HG02970 (cell line): ENCODE measurements around the gene NKAIN2.
"Not testable (repeated sequence)": the region's sequence is repeated elsewhere in the genome, so short reads cannot be mapped to it uniquely, and the experiment has no call there.

Experiments
- ATAC-seq: cut with Tn5 transposase; IDR thresholded peaks from one replicate; pipeline ENCODE4 v1.9.1; 2021; ENCODE audit warnings: mild to moderate bottlenecking, moderate library complexity, moderate number of reproducible peaks; ENCODE audit not compliant: unreplicated experiment, low FRiP score

NKAIN2 gene

DNA sequence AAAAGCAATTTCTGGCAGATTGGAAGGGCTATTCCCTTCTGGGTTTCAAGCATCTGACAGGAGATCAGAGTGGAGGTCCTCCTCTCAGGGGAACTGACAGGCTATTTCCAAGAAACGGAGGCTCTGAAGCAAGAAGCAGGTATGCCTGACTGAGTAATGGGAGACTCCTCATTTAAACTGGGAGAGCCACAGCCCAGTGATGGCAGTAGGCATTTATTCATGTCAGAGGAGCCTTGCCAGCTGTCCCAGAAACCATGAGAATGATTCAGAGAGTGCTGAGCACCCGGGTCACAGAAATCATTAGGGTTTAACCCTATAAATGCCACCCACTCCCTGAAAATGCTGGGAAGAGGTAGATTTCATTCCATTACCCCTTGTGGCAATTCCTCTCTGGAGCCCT is 911.1 kb downstream of the NKAIN2 start:
- ATAC-seq, result no peak

GRCh38 chr6:124719913-124720312 is 916.2 kb downstream of the NKAIN2 start:
- ATAC-seq, result no peak

GRCh38 chr6:124721331-124721730 is 917.7 kb downstream of the NKAIN2 start:
- no peak for ATAC-seq

- no peak for ATAC-seq
Measured at GRCh38 chr6:124722141-124722878, 918.6 kb downstream of the NKAIN2 start.

DNA sequence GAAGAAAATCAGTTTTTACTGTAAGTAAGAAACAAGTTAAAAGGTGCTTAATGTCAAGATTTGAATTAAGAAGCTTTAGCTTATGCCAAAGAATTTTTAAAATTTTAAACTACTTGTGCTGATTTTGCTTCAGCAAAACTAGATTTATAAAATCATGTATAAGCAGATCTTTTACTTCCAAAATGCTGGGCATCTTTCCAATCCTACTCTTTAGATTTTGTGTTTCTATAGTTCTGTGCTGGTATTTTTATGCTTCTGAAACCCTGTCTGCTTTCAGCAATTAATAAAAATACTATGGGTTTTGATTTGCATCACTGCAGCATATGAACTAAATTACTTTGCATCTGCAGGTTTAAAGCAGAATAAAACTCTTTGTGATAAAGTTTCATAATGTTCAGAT is 920.0 kb downstream of the NKAIN2 start:
- no peak for ATAC-seq

- not testable (repeated sequence) for ATAC-seq
Measured at GRCh38 chr6:124737804-124738203, 934.1 kb downstream of the NKAIN2 start.

DNA sequence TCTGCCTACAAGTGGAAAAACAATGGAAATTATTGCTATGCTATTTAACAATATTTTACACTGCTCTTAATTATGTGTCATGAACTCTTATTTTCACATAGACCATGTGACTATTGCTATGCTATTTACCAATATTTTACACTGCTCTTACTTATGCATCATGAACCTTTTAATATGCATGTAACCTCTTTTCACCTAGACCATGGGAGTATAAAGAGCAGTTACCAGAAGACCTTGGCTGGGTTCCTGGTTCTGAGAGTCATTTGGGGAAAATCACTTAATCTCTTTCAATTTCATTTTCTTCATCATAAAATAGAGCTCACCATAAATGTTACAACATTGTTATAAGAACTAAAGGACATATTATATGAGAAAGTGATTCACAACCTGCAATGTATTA is 934.8 kb downstream of the NKAIN2 start:
- ATAC-seq, result no peak

- ATAC-seq, result no peak
Measured at GRCh38 chr6:124741341-124741740, 937.7 kb downstream of the NKAIN2 start.

- no peak for ATAC-seq
Measured at GRCh38 chr6:124742971-124743370, 939.3 kb downstream of the NKAIN2 start.

- no peak for ATAC-seq
Measured at GRCh38 chr6:124743420-124743819, 939.8 kb downstream of the NKAIN2 start.

- ATAC-seq, result no peak
Measured at GRCh38 chr6:124747349-124747748, 943.7 kb downstream of the NKAIN2 start.

DNA sequence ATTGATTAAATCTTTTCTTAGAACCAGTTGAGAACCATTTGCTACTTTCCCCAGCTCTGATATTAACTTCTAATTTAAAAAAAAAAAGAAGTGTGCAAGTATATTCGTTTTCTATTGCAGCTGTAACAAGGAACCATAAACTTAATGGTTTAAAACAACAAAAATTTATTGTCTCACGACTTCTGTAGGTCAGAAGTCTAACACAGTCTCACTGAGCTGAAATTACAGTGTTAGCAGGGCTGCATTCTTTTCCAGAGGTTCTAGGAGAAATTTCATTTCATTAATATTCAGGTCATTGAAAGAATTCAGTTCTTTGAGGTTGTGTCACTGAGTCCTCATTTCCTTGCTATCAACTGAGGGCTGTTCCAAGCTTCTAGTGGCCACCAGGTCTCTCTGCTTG is 945.1 kb downstream of the NKAIN2 start:
- ATAC-seq, result no peak

DNA sequence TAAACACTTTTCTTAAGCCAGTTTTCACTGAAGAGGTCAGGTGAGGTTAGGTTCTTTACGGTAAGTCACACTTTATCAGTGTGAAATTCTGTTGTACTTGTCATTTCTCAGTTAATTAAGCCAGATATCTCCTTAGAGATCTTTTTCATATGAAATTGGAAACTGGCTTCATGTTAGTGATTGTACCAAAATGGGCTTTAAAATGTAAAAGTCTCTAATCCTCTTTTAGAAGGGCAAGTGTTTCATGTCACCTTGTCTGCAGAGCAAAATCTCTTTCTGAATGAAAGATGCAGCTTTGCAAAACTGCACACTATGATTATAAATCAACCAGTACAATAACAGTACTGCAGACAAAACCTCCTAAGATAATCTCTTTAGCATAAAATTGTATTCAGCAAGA is 949.3 kb downstream of the NKAIN2 start:
- no peak for ATAC-seq

DNA sequence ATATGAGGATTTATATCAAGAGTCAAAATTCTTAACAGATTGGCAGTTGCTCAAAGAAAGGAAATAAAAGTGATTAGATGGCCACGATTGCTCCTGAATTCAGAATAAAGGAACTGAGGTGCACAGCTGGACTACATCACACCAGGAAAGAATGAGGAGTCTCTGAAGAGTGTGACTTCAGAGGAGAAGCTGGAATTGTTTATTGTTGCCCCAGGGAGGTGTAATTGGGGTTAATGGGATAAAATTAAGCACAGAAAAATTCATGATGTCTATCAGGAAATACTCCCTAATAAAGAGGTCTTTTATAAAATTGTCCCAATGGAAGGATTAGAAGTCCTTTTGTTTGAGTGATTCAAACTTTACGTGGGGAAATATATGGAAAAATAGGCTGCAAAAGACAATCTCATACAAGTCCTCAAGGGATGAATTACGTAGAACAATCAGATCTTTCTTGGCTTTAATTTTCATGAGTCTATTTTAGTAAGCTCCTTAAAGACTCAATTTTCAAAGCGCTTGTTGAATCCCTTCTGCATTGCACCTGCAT is 950.0 kb downstream of the NKAIN2 start:
- ATAC-seq, result no peak

DNA sequence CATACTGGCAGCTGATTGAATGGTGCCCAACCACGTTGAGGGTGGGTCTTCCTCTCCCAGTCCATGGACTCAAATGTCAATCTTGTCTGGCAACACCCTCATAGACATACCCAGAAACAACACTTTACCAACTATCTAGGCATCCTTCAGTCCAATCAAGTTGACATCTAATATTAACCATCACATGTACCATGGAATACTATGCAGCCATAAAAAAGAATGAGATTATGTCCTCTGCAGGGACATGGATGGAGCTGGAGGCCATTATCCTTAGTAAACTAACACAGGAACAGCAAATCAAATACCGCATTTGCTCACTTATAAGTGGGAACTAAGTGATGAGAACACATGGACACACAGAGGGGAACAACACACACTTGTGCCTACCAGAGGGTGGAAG is 951.7 kb downstream of the NKAIN2 start:
- ATAC-seq, result no peak

GRCh38 chr6:124757560-124757959 is 953.9 kb downstream of the NKAIN2 start:
- no peak for ATAC-seq

DNA sequence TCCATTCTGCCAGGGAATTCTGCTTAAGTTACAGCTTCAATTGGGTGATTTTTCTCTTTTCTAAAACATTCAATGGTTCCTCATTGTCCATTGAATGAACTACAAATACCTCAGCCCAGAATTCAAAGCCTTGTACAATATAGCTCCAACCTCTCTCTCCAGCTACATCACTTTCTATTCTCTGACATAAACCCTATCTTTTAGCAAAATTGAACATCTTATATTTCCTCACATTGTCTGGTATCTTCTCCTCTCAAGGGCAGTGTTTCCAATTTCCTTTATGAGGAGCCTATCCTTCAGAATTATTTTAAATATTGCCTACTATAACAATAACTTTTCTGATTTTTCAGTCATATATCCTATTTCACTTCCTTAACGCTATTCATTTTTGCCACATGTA is 955.0 kb downstream of the NKAIN2 start:
- no peak for ATAC-seq

DNA sequence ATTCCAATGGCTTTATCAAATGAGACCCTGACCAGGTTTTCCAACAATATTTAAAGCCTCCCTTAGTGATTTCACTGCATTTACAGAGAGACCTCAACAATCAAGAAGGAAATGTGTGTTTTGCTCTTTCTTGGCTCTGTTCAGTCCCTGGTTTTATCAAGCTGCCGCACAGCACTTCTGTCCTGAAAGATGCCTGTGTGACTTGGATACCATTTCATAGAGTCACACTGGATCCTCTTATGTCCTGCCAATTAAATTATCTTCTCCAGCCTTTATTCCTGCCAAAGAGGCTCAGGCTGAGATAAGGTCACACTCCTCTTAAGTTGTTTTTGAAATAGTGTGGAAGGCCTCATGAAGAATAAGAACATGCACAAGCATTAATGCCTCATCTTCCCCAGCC is 961.6 kb downstream of the NKAIN2 start:
- no peak for ATAC-seq

DNA sequence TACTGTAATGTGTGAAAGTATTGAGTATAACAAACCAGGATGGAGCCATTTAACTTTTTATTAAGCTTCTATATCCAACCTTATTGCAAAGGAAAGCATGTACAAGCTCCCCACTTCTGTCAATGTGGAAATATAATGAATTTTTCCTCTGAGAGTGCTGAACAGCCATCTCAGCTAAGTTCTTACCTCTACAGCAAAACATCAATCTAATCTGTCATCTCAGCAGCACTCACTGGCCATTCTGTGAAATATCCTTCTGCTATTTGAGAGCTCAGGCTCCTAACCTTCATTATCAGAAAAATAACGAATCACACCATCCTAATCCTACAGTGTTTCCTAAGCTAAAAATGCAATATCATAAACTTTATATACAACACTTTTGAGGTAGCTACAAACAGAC is 964.6 kb downstream of the NKAIN2 start:
- no peak for ATAC-seq

- no peak for ATAC-seq
Measured at GRCh38 chr6:124769811-124770544, 966.3 kb downstream of the NKAIN2 start.

- no peak for ATAC-seq
Measured at GRCh38 chr6:124770784-124771183, 967.1 kb downstream of the NKAIN2 start.
